Nephron (organoid): ENCODE measurements around the gene ARHGEF9.
A peak's percentile ranks its signal among the peaks of the same experiment; 100 is the strongest.

Experiments
- H3K27ac Mint-ChIP-seq, 3 experiments: 2 replicates each; pipeline ENCODE4 v1.8.0; 2020; ENCODE audit warnings: mixed read lengths in 3 of 3, mild to moderate bottlenecking in 2 of 3, moderate library complexity in 1 of 3
- H3K27me3 Mint-ChIP-seq: 2 replicates; pipeline ENCODE4 v1.8.0; 2021; ENCODE audit warnings: low read depth, mild to moderate bottlenecking, moderate library complexity, mixed read lengths
- H3K36me3 Mint-ChIP-seq: 2 replicates; pipeline ENCODE4 v1.8.0; 2020; ENCODE audit warnings: low read depth, mixed read lengths
- H3K4me1 Mint-ChIP-seq: 2 replicates; pipeline ENCODE4 v1.8.0; 2020; ENCODE audit warnings: mixed read lengths
- H3K4me3 Mint-ChIP-seq, 3 experiments: 2 replicates each; pipeline ENCODE4 v1.8.0; 2020; ENCODE audit warnings: mild to moderate bottlenecking in 3 of 3, mixed read lengths in 3 of 3, moderate library complexity in 2 of 3
- H3K9me3 Mint-ChIP-seq: 2 replicates; pipeline ENCODE4 v1.8.0; 2020; ENCODE audit warnings: mixed read lengths
- TF ChIP-seq, protein P1 (sequence below), 3 experiments: fragments of 200-600 bp; sonication (generic); IDR thresholded peaks; one replicate each; pipeline ENCODE4 v1.5.0; 2021; ENCODE audit warnings: antibody characterized with exemption in 3 of 3; ENCODE audit not compliant: unreplicated experiment in 3 of 3

The ARHGEF9 gene

GRCh38 chrX:63754860-63755579 is 30.0 kb downstream of the ARHGEF9 start:
- Mint-ChIP-seq H3K36me3 (no peaks in the 10 kb centered on the region), H3K9me3 (peaks cover 3% of the 10 kb centered on the region), H3K27ac (peak overlapping the region; percentile 92 to 99 (median 98)), H3K4me3 (peak overlapping the region; percentile 94 to 97 (median 96)), H3K4me1 (peaks cover 41% of the 10 kb centered on the region), H3K27me3 (no peaks in the 10 kb centered on the region)
- TF ChIP-seq, protein P1, sequence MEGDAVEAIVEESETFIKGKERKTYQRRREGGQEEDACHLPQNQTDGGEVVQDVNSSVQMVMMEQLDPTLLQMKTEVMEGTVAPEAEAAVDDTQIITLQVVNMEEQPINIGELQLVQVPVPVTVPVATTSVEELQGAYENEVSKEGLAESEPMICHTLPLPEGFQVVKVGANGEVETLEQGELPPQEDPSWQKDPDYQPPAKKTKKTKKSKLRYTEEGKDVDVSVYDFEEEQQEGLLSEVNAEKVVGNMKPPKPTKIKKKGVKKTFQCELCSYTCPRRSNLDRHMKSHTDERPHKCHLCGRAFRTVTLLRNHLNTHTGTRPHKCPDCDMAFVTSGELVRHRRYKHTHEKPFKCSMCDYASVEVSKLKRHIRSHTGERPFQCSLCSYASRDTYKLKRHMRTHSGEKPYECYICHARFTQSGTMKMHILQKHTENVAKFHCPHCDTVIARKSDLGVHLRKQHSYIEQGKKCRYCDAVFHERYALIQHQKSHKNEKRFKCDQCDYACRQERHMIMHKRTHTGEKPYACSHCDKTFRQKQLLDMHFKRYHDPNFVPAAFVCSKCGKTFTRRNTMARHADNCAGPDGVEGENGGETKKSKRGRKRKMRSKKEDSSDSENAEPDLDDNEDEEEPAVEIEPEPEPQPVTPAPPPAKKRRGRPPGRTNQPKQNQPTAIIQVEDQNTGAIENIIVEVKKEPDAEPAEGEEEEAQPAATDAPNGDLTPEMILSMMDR (IDR thresholded peaks at IDR 0.05; ENCODE audit: unreplicated experiment in 3 of 3), result no peak

GRCh38 chrX:63754136-63754859 is 30.7 kb downstream of the ARHGEF9 start:
- H3K27me3 Mint-ChIP-seq, result no peaks in the 10 kb centered on the region
- H3K9me3 Mint-ChIP-seq, result peaks cover 3% of the 10 kb centered on the region
- TF ChIP-seq, protein P1 (IDR thresholded peaks at IDR 0.05; ENCODE audit: unreplicated experiment in 3 of 3), result no peak
- H3K4me1 Mint-ChIP-seq, result peaks cover 41% of the 10 kb centered on the region
- peak overlapping the region; percentile 92 to 99 (median 98) for H3K27ac Mint-ChIP-seq
- H3K4me3 Mint-ChIP-seq, result peak overlapping the region; percentile 94 to 97 (median 96)
- H3K36me3 Mint-ChIP-seq, result no peaks in the 10 kb centered on the region

DNA sequence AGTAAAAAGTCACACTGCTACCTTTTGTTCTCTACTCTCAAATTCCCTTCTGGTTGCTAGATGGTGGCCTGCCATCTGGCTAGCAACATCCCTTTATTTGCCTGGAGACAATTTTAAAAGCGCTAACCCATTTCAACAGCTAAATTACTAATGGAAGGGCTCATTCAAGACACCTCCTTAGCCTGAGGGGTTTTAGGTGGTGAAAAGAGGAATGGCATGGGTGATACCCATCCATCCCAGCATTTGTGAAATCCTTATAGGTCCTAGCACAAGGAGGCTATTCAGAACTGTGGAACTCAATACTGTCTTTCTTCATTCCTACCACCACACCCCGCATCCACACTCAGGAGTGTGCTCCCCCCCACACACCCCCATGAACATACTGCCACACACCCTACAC is 33.5 kb downstream of the ARHGEF9 start:
- H3K27ac Mint-ChIP-seq, result peak overlapping the region in 2 of 3 experiments; percentile 84 to 92
- peaks cover 57% of the 10 kb centered on the region for H3K4me1 Mint-ChIP-seq
- TF ChIP-seq, protein P1 (IDR thresholded peaks at IDR 0.05; ENCODE audit: unreplicated experiment in 3 of 3), result no peak
- peaks cover 3% of the 10 kb centered on the region for H3K9me3 Mint-ChIP-seq
- H3K27me3 Mint-ChIP-seq, result no peaks in the 10 kb centered on the region
- no peaks in the 10 kb centered on the region for H3K36me3 Mint-ChIP-seq
- H3K4me3 Mint-ChIP-seq, result peak overlapping the region; percentile 31 to 94 (median 34)

DNA sequence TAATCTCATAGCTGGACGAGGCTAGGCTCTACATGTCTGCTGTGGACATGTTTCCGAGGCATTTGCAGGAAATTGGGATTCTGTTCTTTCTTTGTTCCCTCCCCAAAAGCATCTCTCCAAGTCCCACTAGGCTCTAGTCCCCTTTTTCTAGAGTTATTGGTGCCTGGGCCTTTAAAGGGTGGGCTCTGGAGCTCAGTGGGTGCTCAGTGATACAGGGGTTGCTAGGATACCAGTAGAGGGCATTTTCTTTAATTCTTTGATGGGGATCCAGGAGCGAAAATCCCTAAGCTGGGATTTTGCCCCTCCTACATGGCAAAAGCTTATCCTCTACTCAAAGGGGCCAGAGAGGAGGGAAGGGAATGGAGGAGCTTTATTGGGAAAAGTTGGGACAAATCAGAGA is 34.2 kb downstream of the ARHGEF9 start:
- Mint-ChIP-seq H3K36me3 (no peaks in the 10 kb centered on the region), H3K27me3 (no peaks in the 10 kb centered on the region), H3K9me3 (peaks cover 3% of the 10 kb centered on the region), H3K4me3 (peak overlapping the region in 2 of 3 experiments; percentile 44 to 79), H3K4me1 (peaks cover 58% of the 10 kb centered on the region), H3K27ac (peak overlapping the region; percentile 55 to 92 (median 84))
- TF ChIP-seq, protein P1 (IDR thresholded peaks at IDR 0.05; ENCODE audit: unreplicated experiment in 3 of 3), result no peak

DNA sequence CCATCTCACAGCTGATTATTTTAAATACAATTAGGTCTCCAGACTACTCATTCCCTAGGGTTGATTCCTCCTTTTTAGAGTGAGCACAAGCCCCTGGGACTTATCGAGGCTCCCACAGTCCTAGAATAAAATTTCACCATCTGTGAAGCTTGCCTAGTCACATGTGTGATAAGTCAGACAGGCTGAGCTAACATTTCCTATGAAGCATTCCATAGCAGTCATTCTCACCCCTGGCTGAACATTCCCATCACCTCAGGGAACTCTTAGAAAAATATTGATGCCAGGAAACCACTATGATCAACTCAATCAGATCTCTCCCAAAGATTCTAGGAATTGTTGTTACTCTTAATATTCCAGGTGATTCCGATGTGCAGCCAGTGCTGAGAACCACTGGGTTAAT is 37.7 kb downstream of the ARHGEF9 start:
- peaks cover 3% of the 10 kb centered on the region for H3K36me3 Mint-ChIP-seq
- H3K4me1 Mint-ChIP-seq, result peaks cover 57% of the 10 kb centered on the region
- H3K27ac Mint-ChIP-seq, result no peak overlapping the region
- no peak overlapping the region for H3K4me3 Mint-ChIP-seq
- TF ChIP-seq, protein P1 (IDR thresholded peaks at IDR 0.05; ENCODE audit: unreplicated experiment in 3 of 3), result no peak
- H3K27me3 Mint-ChIP-seq, result no peaks in the 10 kb centered on the region
- peaks cover 3% of the 10 kb centered on the region for H3K9me3 Mint-ChIP-seq
